DND-41 (cell line): Measurements from ENCODE around the gene BAG1.

ENCODE experiments used
- CTCF ChIP-seq: IDR thresholded peaks from 2 replicates; pipeline ENCODE4 v1.5.1; 2012; ENCODE audit warnings: borderline replicate concordance, low read length, moderate library complexity, mild to moderate bottlenecking; ENCODE audit not compliant: poor library complexity, severe bottlenecking; ENCODE audit errors: extremely low read depth
- EZH2 ChIP-seq: IDR thresholded peaks from 3 replicates; pipeline ENCODE4 v1.6.1; 2012; ENCODE audit warnings: borderline replicate concordance, low read depth, mild to moderate bottlenecking, moderate library complexity, low read length, inconsistent platforms; ENCODE audit not compliant: severe bottlenecking

- no peak for TF ChIP-seq CTCF
- no peak for TF ChIP-seq EZH2
These were observed 9.0 kb downstream of the BAG1 start for GRCh38 chr9:33255471-33255870.
